ENCODE measurements around the gene DCAF7.

The DCAF7 gene

DNA sequence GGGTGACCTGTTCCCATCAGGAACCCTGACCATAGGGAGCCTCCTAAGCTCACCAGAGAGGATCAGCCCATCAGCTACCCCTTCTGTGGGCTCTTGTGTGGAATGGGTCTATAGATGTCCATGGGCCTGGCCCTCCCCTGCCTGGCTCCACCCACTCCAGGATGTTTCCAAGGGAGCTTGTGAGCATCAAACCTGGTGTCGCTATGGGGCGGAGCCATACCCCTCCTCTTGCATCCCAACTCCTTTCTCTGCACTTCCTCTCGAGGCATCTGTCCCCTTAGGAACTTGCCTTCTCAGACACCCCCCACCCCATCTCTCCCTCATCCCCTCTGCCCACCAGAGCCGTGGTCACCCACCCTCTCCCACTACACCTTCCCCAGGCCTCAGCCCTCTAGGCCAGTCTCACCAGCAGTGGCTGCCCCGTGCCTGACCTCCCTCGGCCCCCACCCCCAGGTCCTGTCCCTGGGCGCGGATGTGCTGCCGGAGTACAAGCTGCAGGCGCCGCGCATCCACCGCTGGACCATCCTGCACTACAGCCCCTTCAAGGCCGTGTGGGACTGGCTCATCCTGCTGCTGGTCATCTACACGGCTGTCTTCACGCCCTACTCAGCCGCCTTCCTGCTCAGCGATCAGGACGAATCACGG lies 16.7 kb upstream of the DCAF7 start:
- TF ChIP-seq, protein P1, sequence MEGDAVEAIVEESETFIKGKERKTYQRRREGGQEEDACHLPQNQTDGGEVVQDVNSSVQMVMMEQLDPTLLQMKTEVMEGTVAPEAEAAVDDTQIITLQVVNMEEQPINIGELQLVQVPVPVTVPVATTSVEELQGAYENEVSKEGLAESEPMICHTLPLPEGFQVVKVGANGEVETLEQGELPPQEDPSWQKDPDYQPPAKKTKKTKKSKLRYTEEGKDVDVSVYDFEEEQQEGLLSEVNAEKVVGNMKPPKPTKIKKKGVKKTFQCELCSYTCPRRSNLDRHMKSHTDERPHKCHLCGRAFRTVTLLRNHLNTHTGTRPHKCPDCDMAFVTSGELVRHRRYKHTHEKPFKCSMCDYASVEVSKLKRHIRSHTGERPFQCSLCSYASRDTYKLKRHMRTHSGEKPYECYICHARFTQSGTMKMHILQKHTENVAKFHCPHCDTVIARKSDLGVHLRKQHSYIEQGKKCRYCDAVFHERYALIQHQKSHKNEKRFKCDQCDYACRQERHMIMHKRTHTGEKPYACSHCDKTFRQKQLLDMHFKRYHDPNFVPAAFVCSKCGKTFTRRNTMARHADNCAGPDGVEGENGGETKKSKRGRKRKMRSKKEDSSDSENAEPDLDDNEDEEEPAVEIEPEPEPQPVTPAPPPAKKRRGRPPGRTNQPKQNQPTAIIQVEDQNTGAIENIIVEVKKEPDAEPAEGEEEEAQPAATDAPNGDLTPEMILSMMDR (conservative IDR thresholded peaks at IDR 0.05; ENCODE audit: low read length), result no peak
- no peak overlapping the region for H3K4me3 ChIP-seq (ENCODE audit: low read length)
- no peak for DNase-seq (ENCODE audit: low read depth)

DNA sequence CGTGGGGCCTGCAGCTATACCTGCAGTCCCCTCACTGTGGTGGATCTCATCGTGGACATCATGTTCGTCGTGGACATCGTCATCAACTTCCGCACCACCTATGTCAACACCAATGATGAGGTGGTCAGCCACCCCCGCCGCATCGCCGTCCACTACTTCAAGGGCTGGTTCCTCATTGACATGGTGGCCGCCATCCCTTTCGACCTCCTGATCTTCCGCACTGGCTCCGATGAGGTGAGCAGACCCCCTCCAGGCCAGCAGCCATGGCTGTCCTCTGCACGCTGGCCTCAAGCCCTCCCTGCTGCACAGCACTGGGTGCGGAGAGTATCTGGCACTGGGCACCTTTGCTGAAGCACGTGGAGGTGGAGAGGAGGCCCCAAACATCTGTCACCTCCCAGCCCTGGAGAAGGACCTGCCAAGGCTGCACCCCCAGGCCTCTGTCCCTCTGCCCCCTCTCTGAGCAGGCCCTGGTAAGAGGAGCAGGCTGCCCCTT lies 16.2 kb upstream of the DCAF7 start:
- no peak for DNase-seq (ENCODE audit: low read depth)
- H3K4me3 ChIP-seq (ENCODE audit: low read length), result no peak overlapping the region

DNA sequence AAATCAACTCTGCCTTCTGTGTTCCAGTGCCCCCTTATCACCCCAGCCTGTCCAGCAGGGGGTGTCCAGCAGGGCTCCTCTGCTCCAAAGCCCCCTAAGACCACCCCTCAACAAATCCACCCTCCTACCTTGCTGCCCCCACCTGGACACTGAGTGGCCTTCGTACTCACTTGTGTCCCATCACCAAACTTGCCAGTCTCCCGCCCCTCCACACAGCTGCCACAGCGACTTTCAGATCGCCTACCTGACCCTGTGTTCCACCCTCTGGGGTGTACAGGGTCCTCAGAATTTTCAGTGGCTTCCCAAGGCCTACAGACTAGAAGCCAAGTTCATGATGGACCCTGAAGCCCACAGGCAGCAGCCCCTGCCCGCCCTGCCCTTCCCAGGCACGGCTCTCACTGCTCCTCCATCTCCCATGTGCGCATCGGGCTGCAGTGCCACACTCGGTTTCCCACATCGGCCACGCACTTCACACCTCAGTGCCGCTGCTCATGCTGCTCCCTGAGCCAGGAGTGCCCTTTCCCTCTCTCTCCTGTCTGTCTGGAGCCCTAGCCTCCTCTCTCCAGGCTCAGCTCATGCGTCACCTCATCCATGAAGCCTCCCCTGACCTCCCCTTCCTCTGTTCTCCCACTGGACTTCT lies 15.3 kb upstream of the DCAF7 start:
- no peak for DNase-seq (ENCODE audit: low read depth)
- H3K4me3 ChIP-seq (ENCODE audit: low read length), result no peak overlapping the region
- TF ChIP-seq, protein P1 (conservative IDR thresholded peaks at IDR 0.05; ENCODE audit: low read length), result no peak

More for the DNA sequence above, 16.2 kb upstream of the DCAF7 start:
- TF ChIP-seq, protein P1 (conservative IDR thresholded peaks at IDR 0.05; ENCODE audit: low read length), result no peak

DNA sequence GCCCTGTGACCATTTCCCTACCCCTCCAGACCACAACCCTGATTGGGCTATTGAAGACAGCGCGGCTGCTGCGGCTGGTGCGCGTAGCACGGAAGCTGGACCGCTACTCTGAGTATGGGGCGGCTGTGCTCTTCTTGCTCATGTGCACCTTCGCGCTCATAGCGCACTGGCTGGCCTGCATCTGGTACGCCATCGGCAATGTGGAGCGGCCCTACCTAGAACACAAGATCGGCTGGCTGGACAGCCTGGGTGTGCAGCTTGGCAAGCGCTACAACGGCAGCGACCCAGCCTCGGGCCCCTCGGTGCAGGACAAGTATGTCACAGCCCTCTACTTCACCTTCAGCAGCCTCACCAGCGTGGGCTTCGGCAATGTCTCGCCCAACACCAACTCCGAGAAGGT lies 14.6 kb upstream of the DCAF7 start:
- DNase-seq (ENCODE audit: low read depth), result no peak
- no peak overlapping the region for H3K4me3 ChIP-seq (ENCODE audit: low read length)
- TF ChIP-seq, protein P1 (conservative IDR thresholded peaks at IDR 0.05; ENCODE audit: low read length), result no peak

DNA sequence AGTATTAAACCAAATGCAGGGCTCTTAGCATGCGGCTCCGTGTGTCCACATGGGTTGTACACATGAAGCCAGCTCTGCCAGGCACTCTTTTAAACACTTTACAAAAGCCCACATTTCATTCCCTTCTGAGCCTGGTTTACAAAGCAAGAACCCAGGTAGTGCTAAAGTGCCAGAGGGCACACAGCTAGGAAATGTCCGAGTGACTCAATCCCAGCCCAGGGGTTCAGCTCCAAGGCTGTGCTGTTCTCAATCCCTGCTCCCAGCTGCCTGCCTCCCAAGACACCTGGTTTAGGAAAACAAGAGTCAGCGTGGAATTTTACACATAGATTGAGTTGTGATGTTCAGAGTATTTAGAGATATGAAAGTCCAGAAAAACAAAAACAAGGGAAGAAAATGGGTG lies 13.3 kb upstream of the DCAF7 start:
- DNase-seq (ENCODE audit: low read depth), result no peak
- TF ChIP-seq, protein P1 (conservative IDR thresholded peaks at IDR 0.05; ENCODE audit: low read length), result no peak
- no peak overlapping the region for H3K4me3 ChIP-seq (ENCODE audit: low read length)

DNA sequence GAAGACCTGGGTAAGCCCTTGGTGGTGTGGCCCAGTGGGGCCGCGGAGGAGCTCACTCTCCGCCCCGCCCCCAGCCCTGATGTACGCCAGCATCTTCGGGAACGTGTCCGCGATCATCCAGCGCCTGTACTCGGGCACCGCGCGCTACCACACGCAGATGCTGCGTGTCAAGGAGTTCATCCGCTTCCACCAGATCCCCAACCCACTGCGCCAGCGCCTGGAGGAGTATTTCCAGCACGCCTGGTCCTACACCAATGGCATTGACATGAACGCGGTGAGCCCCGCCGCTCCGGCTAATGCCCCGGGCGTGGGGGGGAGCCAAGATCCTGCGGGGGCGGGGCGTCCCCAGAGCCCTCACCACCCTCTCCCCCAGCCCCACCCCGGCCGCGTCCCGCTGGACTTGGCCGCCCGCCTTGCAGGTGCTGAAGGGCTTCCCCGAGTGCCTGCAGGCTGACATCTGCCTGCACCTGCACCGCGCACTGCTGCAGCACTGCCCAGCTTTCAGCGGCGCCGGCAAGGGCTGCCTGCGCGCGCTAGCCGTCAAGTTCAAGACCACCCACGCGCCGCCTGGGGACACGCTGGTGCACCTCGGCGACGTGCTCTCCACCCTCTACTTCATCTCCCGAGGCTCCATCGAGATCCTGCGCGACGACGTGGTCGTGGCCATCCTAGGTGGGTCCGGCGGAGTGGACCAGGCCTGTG lies 12.1 kb upstream of the DCAF7 start:
- TF ChIP-seq, protein P1 (conservative IDR thresholded peaks at IDR 0.05; ENCODE audit: low read length), result no peak
- H3K4me3 ChIP-seq (ENCODE audit: low read length), result no peak overlapping the region
- peak; percentile 4 for DNase-seq (ENCODE audit: low read depth)

All from AG10803 (cell line).